Measurements from ENCODE around the gene SIRT3. TPM values are rescaled to one million over a fixed set of nuclear protein-coding genes. Genes with fewer than 3 reads are reported as not detected.

The SIRT3 gene
- total and polyA plus RNA-seq, 2 of the 13 experiments (the other 11 are each of a cell fraction or from before 2014, with no cell fraction given): 15.1 to 18.2 TPM

- H3K9ac ChIP-seq (ENCODE audit: insufficient read depth, low read depth, low read length): no peak overlapping the region
- no peaks in the 10 kb centered on the region for H4K20me1 ChIP-seq (ENCODE audit: insufficient read depth, low read length)
- peak overlapping the region; percentile 41; the same call in 1 of the 2 replicates for H3K4me2 ChIP-seq (ENCODE audit: low read depth, low read length)
- intact Hi-C loops (cut with micrococcal nuclease; ENCODE audit: unreplicated experiment) (no loop called here), in situ Hi-C loops (cut with HindIII; ENCODE audit: extremely low pct_ligation_motif_present, low pct_unique_long_range_greater_than_20kb) (no loop called here)
- FAIRE-seq (no peak), ATAC-seq (no peak), DNase-seq (ENCODE audit: low spot score) (no peak)
- H3K27me3 ChIP-seq (ENCODE audit: control insufficient read depth in 1 of 2, insufficient read depth in 2 of 2, low read length in 2 of 2): peaks cover 0 to 29% of the 10 kb centered on the region in 2 experiments; a peak in 3 of 5 replicates
- TF ChIP-seq ZNF687 (CRISPR knock-in tag; IDR thresholded peaks at IDR 0.05) (0 out of 2 replicates have a peak, but pooled peaks have one; percentile 13), TAF1 (CRISPR knock-in tag; IDR thresholded peaks at IDR 0.05) (no peak), SRF (IDR thresholded peaks at IDR 0.05; ENCODE audit: low read depth, low read length) (no peak)
- no peak overlapping the region for H2AFZ ChIP-seq (ENCODE audit: low read length)
- H3K79me2 ChIP-seq (ENCODE audit: insufficient read depth, low read length): no peaks in the 10 kb centered on the region
- ChIA-PET CTCF (ENCODE audit: low intra/inter-chr PET ratio, low total read pairs) (no interaction called here), POLR2A (no interaction called here)
- no peak overlapping the region for H3K4me3 ChIP-seq (replicated peaks in 1 of 3; ENCODE audit: insufficient read depth in 1 of 3, low read depth in 2 of 3, low read length in 3 of 3)
- no peaks in the 10 kb centered on the region for H3K36me3 ChIP-seq (replicated peaks in 1 of 2; ENCODE audit: control insufficient read depth in 1 of 2, insufficient read depth in 2 of 2, low read length in 2 of 2)
- no TSS peak for BruUV-seq (replicated peaks)
- H3K4me1 ChIP-seq (ENCODE audit: insufficient read depth, low read length): peaks cover 45% of the 10 kb centered on the region
- no peaks in the 10 kb centered on the region for H3K9me3 ChIP-seq (ENCODE audit: low read length)
- H3K27ac ChIP-seq (ENCODE audit: extremely low read length, insufficient read depth, low read length): no peak overlapping the region
- 52% methylated on average over 18 of the region's 22 CpGs for WGBS (ENCODE audit: low lambda C conversion rate)
These were observed 36.2 kb upstream of the SIRT3 start for GRCh38 chr11:272195-272930.
